CD14-positive monocyte (primary cell): ENCODE measurements around the gene WNT7B. TPM values are rescaled to one million over a fixed set of nuclear protein-coding genes. Genes with fewer than 3 reads are reported as not detected.
A peak's percentile ranks its signal among the peaks of the same experiment; 100 is the strongest.

ENCODE experiments used
- DNase-seq, 3 donors: peaks; one replicate each; pipeline ENCODE4 v3.0.0-alpha.2; 2011 to 2022
- H2AFZ ChIP-seq: 2 replicates; pipeline ENCODE4 v1.6.0; 2012; ENCODE audit warnings: mild to moderate bottlenecking, low read depth, low read length, inconsistent platforms; ENCODE audit not compliant: insufficient read depth, poor library complexity, severe bottlenecking
- H3K27ac ChIP-seq, 2 donors: 1 replicate in 1 of 2; 2 replicates in 1 of 2; pipeline ENCODE4 v1.5.1; 2012 to 2013; ENCODE audit warnings: low read length in 2 of 2, control low read depth in 1 of 2, inconsistent platforms in 1 of 2, low read depth in 1 of 2, mild to moderate bottlenecking in 1 of 2
- H3K27me3 ChIP-seq, 2 donors: one replicate each; pipeline versions ENCODE4 v1.6.0 to v1.6.1; 2011 to 2013; ENCODE audit warnings: low read length in 2 of 2; ENCODE audit not compliant: control insufficient read depth in 2 of 2, insufficient read depth in 2 of 2
- H3K36me3 ChIP-seq, 2 donors: replicated peaks in 1 of 2; 1 replicate in 1 of 2; 2 replicates in 1 of 2; pipeline versions ENCODE4 v1.5.1 to v1.6.1; 2012 to 2013; ENCODE audit warnings: low read length in 2 of 2, control low read depth in 1 of 2, inconsistent platforms in 1 of 2, mild to moderate bottlenecking in 1 of 2; ENCODE audit not compliant: insufficient read depth in 2 of 2, control insufficient read depth in 1 of 2
- H3K4me1 ChIP-seq, 2 donors: 1 replicate in 1 of 2; 2 replicates in 1 of 2; pipeline versions ENCODE4 v1.5.1 to v1.6.1; 2012 to 2013; ENCODE audit warnings: low read length in 2 of 2, control low read depth in 1 of 2, inconsistent platforms in 1 of 2, mild to moderate bottlenecking in 1 of 2, moderate library complexity in 1 of 2; ENCODE audit not compliant: insufficient read depth in 2 of 2, control insufficient read depth in 1 of 2
- H3K4me2 ChIP-seq: replicated peaks from 2 replicates; pipeline ENCODE3; 2012; ENCODE audit warnings: low read length, moderate library complexity, mild to moderate bottlenecking; ENCODE audit not compliant: poor library complexity, severe bottlenecking; ENCODE audit errors: extremely low read depth
- H3K4me3 ChIP-seq, 3 experiments: fragments of 200-600 bp in 1 of 3; sonication (generic) in 1 of 3; replicated peaks in 1 of 3; 1 replicate in 2 of 3; 2 replicates in 1 of 3; pipeline ENCODE4 v1.5.1; 2011 to 2013; ENCODE audit warnings: low read length in 3 of 3, mild to moderate bottlenecking in 3 of 3, control low read depth in 2 of 3, low read depth in 2 of 3, inconsistent platforms in 1 of 3, moderate library complexity in 1 of 3
- H3K79me2 ChIP-seq: 2 replicates; pipeline ENCODE4 v1.6.0; 2012; ENCODE audit warnings: mild to moderate bottlenecking, control low read depth, inconsistent platforms, low read length, moderate library complexity; ENCODE audit not compliant: insufficient read depth
- H3K9ac ChIP-seq: 2 replicates; pipeline ENCODE4 v1.6.0; 2017; ENCODE audit warnings: low read length, mild to moderate bottlenecking; ENCODE audit not compliant: insufficient read depth, poor library complexity, severe bottlenecking
- H3K9me3 ChIP-seq, 2 donors: replicated peaks in 1 of 2; 1 replicate in 1 of 2; 2 replicates in 1 of 2; pipeline versions ENCODE4 v1.5.1 to v1.6.1; 2012 to 2013; ENCODE audit warnings: low read length in 2 of 2, control low read depth in 1 of 2; ENCODE audit not compliant: control insufficient read depth in 1 of 2, insufficient read depth in 1 of 2
- H4K20me1 ChIP-seq: 2 replicates; pipeline ENCODE4 v1.6.0; 2012; ENCODE audit warnings: mild to moderate bottlenecking, low read length, control low read depth, moderate library complexity; ENCODE audit not compliant: insufficient read depth
- H3K27ac Mint-ChIP-seq, 7 donors: one replicate each; pipeline ENCODE4 v1.8.0; 2020; ENCODE audit warnings: mild to moderate bottlenecking in 7 of 7, mixed read lengths in 7 of 7, moderate library complexity in 6 of 7, inconsistent platforms in 2 of 7
- H3K27me3 Mint-ChIP-seq, 3 donors: one replicate each; pipeline ENCODE4 v1.8.0; 2021 to 2022; ENCODE audit warnings: low read depth in 3 of 3, mild to moderate bottlenecking in 3 of 3, mixed read lengths in 3 of 3, moderate library complexity in 3 of 3, inconsistent platforms in 1 of 3
- H3K36me3 Mint-ChIP-seq, 2 donors: one replicate each; pipeline ENCODE4 v1.8.0; 2020; ENCODE audit warnings: mixed read lengths in 2 of 2, inconsistent platforms in 1 of 2, mild to moderate bottlenecking in 1 of 2
- H3K4me1 Mint-ChIP-seq: one replicate; pipeline ENCODE4 v1.8.0; 2020; ENCODE audit warnings: mild to moderate bottlenecking, mixed read lengths
- H3K4me3 Mint-ChIP-seq, 2 donors: one replicate each; pipeline ENCODE4 v1.8.0; 2020; ENCODE audit warnings: mild to moderate bottlenecking in 2 of 2, mixed read lengths in 2 of 2, moderate library complexity in 1 of 2
- H3K9me3 Mint-ChIP-seq, 7 donors: one replicate each; pipeline ENCODE4 v1.8.0; 2020 to 2022; ENCODE audit warnings: mixed read lengths in 7 of 7, mild to moderate bottlenecking in 6 of 7, moderate library complexity in 6 of 7, inconsistent platforms in 2 of 7
- CTCF ChIP-seq: fragments of 200-600 bp; IDR thresholded peaks from one replicate; pipeline ENCODE4 v1.8.0; 2022; ENCODE audit warnings: antibody characterized with exemption, mild to moderate bottlenecking
- WGBS: methylation state at CpG from one replicate; pipeline ENCODE4 v1.1.5; 2013; ENCODE audit warnings: missing lambda C conversion rate; ENCODE audit not compliant: insufficient coverage; 5-methylcytosine and 5-hydroxymethylcytosine counted together
- intact Hi-C, 2 donors: fragments of 100-400 bp; cut with micrococcal nuclease; formaldehyde crosslinking; loops; one replicate each; pipeline versions ENCODE4 v1.15.0 to v1.15.1; 2023
- polyA plus RNA-seq, 3 donors: library from polyadenylated mRNA; depleted of rRNA in 1 of 3; unstranded in 2 of 3; stranded (reverse) in 1 of 3; fragments of 300-500 nt in 2 of 3; fragments of >200 nt in 1 of 3; fragmentation: Illumina TruSeq in 2 of 3; gene quantifications; 1 replicate in 2 of 3; 2 replicates in 1 of 3; pipeline ENCODE4 v1.2.3, GENCODE V29; 2012 to 2021

Gene WNT7B
- polyA plus RNA-seq, 3 donors, result not detected

GRCh38 chr22:45974498-45974897 lies 2.5 kb downstream of the WNT7B start:
- Histone ChIP-seq H3K36me3 (no peaks in the 10 kb centered on the region), H3K9ac (no peak overlapping the region), H2AFZ (no peak overlapping the region), H3K4me1 (peaks cover 15 to 16% of the 10 kb centered on the region in 2 donors), H3K27ac (no peak overlapping the region), H4K20me1 (no peaks in the 10 kb centered on the region), H3K4me3 (no peak overlapping the region), H3K79me2 (no peaks in the 10 kb centered on the region), H3K4me2 (no peak overlapping the region), H3K9me3 (peaks cover 0 to 32% of the 10 kb centered on the region in 2 donors), H3K27me3 (peaks cover 52 to 78% of the 10 kb centered on the region in 2 donors)
- H3K27ac Mint-ChIP-seq, result peak overlapping the region in 2 of 7 donors; percentile 11 to 46
- H3K36me3 Mint-ChIP-seq, result peaks cover 0 to 2% of the 10 kb centered on the region in 2 donors
- no peak for TF ChIP-seq CTCF
- no peak for DNase-seq
- peak overlapping the region in 1 of 2 donors; percentile 74 for H3K4me3 Mint-ChIP-seq
- H3K9me3 Mint-ChIP-seq, result peaks cover 0 to 20% (median 5%) of the 10 kb centered on the region in 7 donors
- intact Hi-C loops, result no loop called here
- H3K27me3 Mint-ChIP-seq, result peaks cover 67 to 79% (median 74%) of the 10 kb centered on the region in 3 donors
- WGBS, result 0% methylated on average over 2 of the region's 4 CpGs
- H3K4me1 Mint-ChIP-seq, result peaks cover 17% of the 10 kb centered on the region

DNA sequence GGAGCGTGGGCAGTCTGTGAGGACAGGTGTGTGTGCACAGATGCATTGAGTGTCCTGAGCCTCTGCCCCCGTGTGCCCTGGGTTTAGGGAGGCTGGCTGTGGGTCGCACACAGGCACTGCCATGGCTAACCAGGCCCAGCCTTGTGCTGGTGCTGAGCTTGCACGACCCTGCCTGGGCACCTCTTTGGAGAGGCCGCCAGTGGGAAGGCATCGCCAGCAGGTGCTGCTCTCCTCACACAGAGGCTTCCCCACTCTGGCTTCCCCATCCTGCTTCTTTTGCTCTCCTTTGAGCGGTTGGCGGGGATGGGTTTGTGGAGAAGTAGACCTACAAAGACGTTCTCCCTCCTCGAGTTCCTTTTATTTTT lies 4.1 kb downstream of the WNT7B start:
- Mint-ChIP-seq H3K36me3 (peaks cover 0 to 2% of the 10 kb centered on the region in 2 donors), H3K4me1 (peaks cover 12% of the 10 kb centered on the region), H3K4me3 (peak overlapping the region in 1 of 2 donors; percentile 74), H3K27me3 (peaks cover 74 to 89% (median 83%) of the 10 kb centered on the region in 3 donors), H3K27ac (peak overlapping the region in 1 of 7 donors; percentile 75), H3K9me3 (peaks cover 0 to 22% (median 5%) of the 10 kb centered on the region in 7 donors)
- Histone ChIP-seq H3K79me2 (no peaks in the 10 kb centered on the region), H3K27ac (no peak overlapping the region), H3K4me2 (no peak overlapping the region), H3K4me3 (no peak overlapping the region), H3K9ac (no peak overlapping the region), H3K4me1 (peaks cover 0 to 7% of the 10 kb centered on the region in 2 donors), H3K36me3 (no peaks in the 10 kb centered on the region), H2AFZ (no peak overlapping the region), H3K9me3 (peaks cover 0 to 32% of the 10 kb centered on the region in 2 donors), H3K27me3 (peaks cover 47 to 86% of the 10 kb centered on the region in 2 donors), H4K20me1 (no peaks in the 10 kb centered on the region)
- no peak for DNase-seq
- intact Hi-C loops, result no loop called here
- 47% methylated on average over 5 of the region's 10 CpGs for WGBS
- TF ChIP-seq CTCF, result no peak
